ENCODE measurements around the gene PCDHGB3.
"Not testable (repeated sequence)": the region's sequence is repeated elsewhere in the genome, so short reads cannot be mapped to it uniquely, and the experiment has no call there.

Gene PCDHGB3

GRCh38 chr5:141383345-141383744 lies 13.3 kb downstream of the PCDHGB3 start:
- no peak overlapping the region for H3K4me3 ChIP-seq (IDR thresholded peaks at IDR 0.05; ENCODE audit: insufficient read depth, low read depth, low read length)
- H3K27me3 ChIP-seq (ENCODE audit: insufficient read depth, low read depth), result no peaks in the 10 kb centered on the region
- H2AFZ ChIP-seq (ENCODE audit: low read depth), result no peak overlapping the region
- no peaks in the 10 kb centered on the region for H3K36me3 ChIP-seq (ENCODE audit: insufficient read depth)
- H3K9ac ChIP-seq, result no peak overlapping the region
- no peaks in the 10 kb centered on the region for H3K4me1 ChIP-seq (ENCODE audit: low read depth, poor library complexity, severe bottlenecking)
- TF ChIP-seq CTCF (conservative IDR thresholded peaks at IDR 0.05; ENCODE audit: low read depth, low read length), result no peak
- no peak overlapping the region for H3K27ac ChIP-seq
- no peak overlapping the region for H3K4me2 ChIP-seq
- no peaks in the 10 kb centered on the region for H3K79me2 ChIP-seq (ENCODE audit: insufficient read depth, low read depth)
- no peaks in the 10 kb centered on the region for H4K20me1 ChIP-seq (ENCODE audit: insufficient read depth)

- no peak overlapping the region for H2AFZ ChIP-seq (ENCODE audit: low read depth)
- TF ChIP-seq CTCF (conservative IDR thresholded peaks at IDR 0.05; ENCODE audit: low read depth, low read length), result no peak
- H3K79me2 ChIP-seq (ENCODE audit: insufficient read depth, low read depth), result no peaks in the 10 kb centered on the region
- H3K9ac ChIP-seq, result no peak overlapping the region
- H3K27ac ChIP-seq, result no peak overlapping the region
- no peak overlapping the region for H3K4me3 ChIP-seq (IDR thresholded peaks at IDR 0.05; ENCODE audit: insufficient read depth, low read depth, low read length)
- H4K20me1 ChIP-seq (ENCODE audit: insufficient read depth), result no peaks in the 10 kb centered on the region
- no peaks in the 10 kb centered on the region for H3K27me3 ChIP-seq (ENCODE audit: insufficient read depth, low read depth)
- H3K4me1 ChIP-seq (ENCODE audit: low read depth, poor library complexity, severe bottlenecking), result no peaks in the 10 kb centered on the region
- no peak overlapping the region for H3K4me2 ChIP-seq
- no peaks in the 10 kb centered on the region for H3K36me3 ChIP-seq (ENCODE audit: insufficient read depth)
Measured at GRCh38 chr5:141384471-141385267, 14.6 kb downstream of the PCDHGB3 start.

GRCh38 chr5:141387557-141388311 lies 17.7 kb downstream of the PCDHGB3 start, which contains the start of gene PCDHGB4:
Gene PCDHGB4 (plus strand): TSS chr5:141387698. CDS start chr5:141387885, 187 bp downstream.
- H3K27me3 ChIP-seq (ENCODE audit: insufficient read depth, low read depth); H3K36me3 ChIP-seq (ENCODE audit: insufficient read depth); H3K4me3 ChIP-seq (IDR thresholded peaks at IDR 0.05; ENCODE audit: insufficient read depth, low read depth, low read length); H2AFZ ChIP-seq (ENCODE audit: low read depth); H3K79me2 ChIP-seq (ENCODE audit: insufficient read depth, low read depth); H3K4me1 ChIP-seq (ENCODE audit: low read depth, poor library complexity, severe bottlenecking); H3K9ac ChIP-seq; H3K27ac ChIP-seq; H3K4me2 ChIP-seq; H4K20me1 ChIP-seq (ENCODE audit: insufficient read depth): not testable (repeated sequence)

- Histone ChIP-seq H3K27me3 (ENCODE audit: insufficient read depth, low read depth) (no peaks in the 10 kb centered on the region), H2AFZ (ENCODE audit: low read depth) (no peak overlapping the region), H3K4me3 (IDR thresholded peaks at IDR 0.05; ENCODE audit: insufficient read depth, low read depth, low read length) (no peak overlapping the region), H3K27ac (no peak overlapping the region), H3K4me2 (no peak overlapping the region), H3K4me1 (ENCODE audit: low read depth, poor library complexity, severe bottlenecking) (no peaks in the 10 kb centered on the region), H4K20me1 (ENCODE audit: insufficient read depth) (no peaks in the 10 kb centered on the region), H3K79me2 (ENCODE audit: insufficient read depth, low read depth) (no peaks in the 10 kb centered on the region), H3K36me3 (ENCODE audit: insufficient read depth) (no peaks in the 10 kb centered on the region), H3K9ac (no peak overlapping the region)
- no peak for TF ChIP-seq CTCF (conservative IDR thresholded peaks at IDR 0.05; ENCODE audit: low read depth, low read length)
Measured at GRCh38 chr5:141388661-141389060, 18.6 kb downstream of the PCDHGB3 start.
